ENCODE data around the gene RXFP2. TPM values are rescaled to one million over a fixed set of nuclear protein-coding genes. Genes with fewer than 3 reads are reported as not detected.

Gene RXFP2
- total RNA-seq, 1 donor from 2014 or later = not detected

GRCh38 chr13:31755211-31755610 is 15.9 kb downstream of the RXFP2 start:
- Histone ChIP-seq H3K4me1 (no peaks in the 10 kb centered on the region), H3K27ac (no peak overlapping the region), H3K36me3 (no peaks in the 10 kb centered on the region), H3K9me3 (no peaks in the 10 kb centered on the region), H3K27me3 (no peaks in the 10 kb centered on the region), H3K4me3 (no peak overlapping the region)
- intact Hi-C loops (cut with DNase I) = loop anchor here (10.0 kb wide), 1 partner anchor 130 kb away; no protein-coding TSS in a partner anchor
- no peak for DNase-seq (ENCODE audit: low spot score in 2 of 2)
- TF ChIP-seq CTCF (IDR thresholded peaks at IDR 0.05) = no peak

GRCh38 chr13:31755803-31756212 is 16.5 kb downstream of the RXFP2 start:
- Histone ChIP-seq H3K36me3 (no peaks in the 10 kb centered on the region), H3K9me3 (no peaks in the 10 kb centered on the region), H3K27ac (no peak overlapping the region), H3K27me3 (no peaks in the 10 kb centered on the region), H3K4me1 (no peaks in the 10 kb centered on the region), H3K4me3 (no peak overlapping the region)
- DNase-seq (ENCODE audit: low spot score in 2 of 2) = no peak
- intact Hi-C loops (cut with DNase I) = loop anchor here (10.0 kb wide), 1 partner anchor 129 kb away; no protein-coding TSS in a partner anchor
- no peak for TF ChIP-seq CTCF (IDR thresholded peaks at IDR 0.05)

GRCh38 chr13:31756346-31756745 is 17.0 kb downstream of the RXFP2 start:
- H3K27ac ChIP-seq = no peak overlapping the region
- H3K4me1 ChIP-seq = no peaks in the 10 kb centered on the region
- TF ChIP-seq CTCF (IDR thresholded peaks at IDR 0.05) = no peak
- no peak overlapping the region for H3K4me3 ChIP-seq
- no peak for DNase-seq (ENCODE audit: low spot score in 2 of 2)
- intact Hi-C loops (cut with DNase I) = loop anchor here (10.0 kb wide), 1 partner anchor 128 kb away; no protein-coding TSS in a partner anchor
- no peaks in the 10 kb centered on the region for H3K9me3 ChIP-seq
- H3K36me3 ChIP-seq = no peaks in the 10 kb centered on the region
- H3K27me3 ChIP-seq = no peaks in the 10 kb centered on the region

- Histone ChIP-seq H3K9me3 (no peaks in the 10 kb centered on the region), H3K27me3 (no peaks in the 10 kb centered on the region), H3K27ac (no peak overlapping the region), H3K4me3 (no peak overlapping the region), H3K4me1 (peaks cover 0 to 11% of the 10 kb centered on the region in 2 donors), H3K36me3 (no peaks in the 10 kb centered on the region)
- TF ChIP-seq CTCF (IDR thresholded peaks at IDR 0.05) = no peak
- intact Hi-C loops (cut with DNase I) = no loop called here
- DNase-seq (ENCODE audit: low spot score in 2 of 2) = no peak
These were observed 22.6 kb downstream of the RXFP2 start for GRCh38 chr13:31761951-31762350.

- Histone ChIP-seq H3K4me1 (peaks cover 0 to 24% of the 10 kb centered on the region in 2 donors), H3K27me3 (no peaks in the 10 kb centered on the region), H3K4me3 (no peak overlapping the region), H3K9me3 (no peaks in the 10 kb centered on the region), H3K27ac (no peak overlapping the region), H3K36me3 (no peaks in the 10 kb centered on the region)
- TF ChIP-seq CTCF (IDR thresholded peaks at IDR 0.05) = no peak
- intact Hi-C loops (cut with DNase I) = no loop called here
- no peak for DNase-seq (ENCODE audit: low spot score in 2 of 2)
These were observed 25.2 kb downstream of the RXFP2 start for GRCh38 chr13:31764556-31764955.

Data from ascending aorta (tissue), 2 donors.